ENCODE data around the gene KRT77.

Gene KRT77

GRCh38 chr12:52744493-52745156 is 41.3 kb upstream of the KRT77 start:
- DNase-seq (ENCODE audit: low read depth) = no peak
- no peak overlapping the region for H3K4me3 ChIP-seq (ENCODE audit: low read depth, low read length)
- TF ChIP-seq CTCF (IDR thresholded peaks at IDR 0.05; ENCODE audit: insufficient read depth, low read depth, low read length, missing control alignments) = no peak

- H3K4me3 ChIP-seq (ENCODE audit: low read depth, low read length) = no peak overlapping the region
- no peak for DNase-seq (ENCODE audit: low read depth)
- TF ChIP-seq CTCF (IDR thresholded peaks at IDR 0.05; ENCODE audit: insufficient read depth, low read depth, low read length, missing control alignments) = no peak
Measured at GRCh38 chr12:52742822-52743457, 39.6 kb upstream of the KRT77 start.

GRCh38 chr12:52742196-52742580 is 38.9 kb upstream of the KRT77 start:
- no peak for TF ChIP-seq CTCF (IDR thresholded peaks at IDR 0.05; ENCODE audit: insufficient read depth, low read depth, low read length, missing control alignments)
- no peak overlapping the region for H3K4me3 ChIP-seq (ENCODE audit: low read depth, low read length)
- DNase-seq (ENCODE audit: low read depth) = no peak

GRCh38 chr12:52741375-52742195 is 38.3 kb upstream of the KRT77 start:
- TF ChIP-seq CTCF (IDR thresholded peaks at IDR 0.05; ENCODE audit: insufficient read depth, low read depth, low read length, missing control alignments) = no peak
- no peak overlapping the region for H3K4me3 ChIP-seq (ENCODE audit: low read depth, low read length)
- peak; percentile 57 for DNase-seq (ENCODE audit: low read depth)

- no peak for DNase-seq (ENCODE audit: low read depth)
- no peak for TF ChIP-seq CTCF (IDR thresholded peaks at IDR 0.05; ENCODE audit: insufficient read depth, low read depth, low read length, missing control alignments)
- H3K4me3 ChIP-seq (ENCODE audit: low read depth, low read length) = no peak overlapping the region
Measured at GRCh38 chr12:52740584-52740983, 37.3 kb upstream of the KRT77 start.

- no peak for TF ChIP-seq CTCF (IDR thresholded peaks at IDR 0.05; ENCODE audit: insufficient read depth, low read depth, low read length, missing control alignments)
- DNase-seq (ENCODE audit: low read depth) = no peak
- no peak overlapping the region for H3K4me3 ChIP-seq (ENCODE audit: low read depth, low read length)
Measured at GRCh38 chr12:52739963-52740362, 36.6 kb upstream of the KRT77 start.
